ENCODE data around the gene SLC38A9. TPM values are rescaled to one million over a fixed set of nuclear protein-coding genes. Genes with fewer than 3 reads are reported as not detected.

SLC38A9 gene
- total RNA-seq, 1 donor from 2014 or later: 49.9 TPM

DNA sequence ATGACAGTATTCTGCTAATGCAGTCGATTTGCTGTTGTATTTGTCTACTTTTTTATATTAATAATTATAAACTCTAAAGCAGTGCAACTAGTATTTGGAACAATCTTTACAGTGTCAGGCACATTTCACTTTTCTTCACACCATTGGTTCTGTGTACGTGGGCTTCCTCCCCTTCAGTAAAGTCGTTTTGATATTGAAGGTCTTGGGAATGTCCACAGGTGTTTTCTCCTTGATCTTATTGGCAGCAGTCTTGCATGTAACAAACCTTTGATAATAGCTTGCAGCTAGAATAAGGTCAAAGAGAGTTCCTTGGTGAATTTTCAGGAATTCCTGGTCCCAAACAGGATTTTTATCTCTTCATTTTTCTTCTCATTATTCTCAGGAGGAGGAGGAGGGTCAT, 37.9 kb upstream of the SLC38A9 start:
- no peaks in the 10 kb centered on the region for H3K9me3 Mint-ChIP-seq (ENCODE audit: low read depth)
- DNase-seq (ENCODE audit: low spot score, unreplicated experiment): no peak
- TF ChIP-seq, protein P1, sequence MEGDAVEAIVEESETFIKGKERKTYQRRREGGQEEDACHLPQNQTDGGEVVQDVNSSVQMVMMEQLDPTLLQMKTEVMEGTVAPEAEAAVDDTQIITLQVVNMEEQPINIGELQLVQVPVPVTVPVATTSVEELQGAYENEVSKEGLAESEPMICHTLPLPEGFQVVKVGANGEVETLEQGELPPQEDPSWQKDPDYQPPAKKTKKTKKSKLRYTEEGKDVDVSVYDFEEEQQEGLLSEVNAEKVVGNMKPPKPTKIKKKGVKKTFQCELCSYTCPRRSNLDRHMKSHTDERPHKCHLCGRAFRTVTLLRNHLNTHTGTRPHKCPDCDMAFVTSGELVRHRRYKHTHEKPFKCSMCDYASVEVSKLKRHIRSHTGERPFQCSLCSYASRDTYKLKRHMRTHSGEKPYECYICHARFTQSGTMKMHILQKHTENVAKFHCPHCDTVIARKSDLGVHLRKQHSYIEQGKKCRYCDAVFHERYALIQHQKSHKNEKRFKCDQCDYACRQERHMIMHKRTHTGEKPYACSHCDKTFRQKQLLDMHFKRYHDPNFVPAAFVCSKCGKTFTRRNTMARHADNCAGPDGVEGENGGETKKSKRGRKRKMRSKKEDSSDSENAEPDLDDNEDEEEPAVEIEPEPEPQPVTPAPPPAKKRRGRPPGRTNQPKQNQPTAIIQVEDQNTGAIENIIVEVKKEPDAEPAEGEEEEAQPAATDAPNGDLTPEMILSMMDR (IDR thresholded peaks at IDR 0.05; ENCODE audit: unreplicated experiment): no peak
- peaks cover 12% of the 10 kb centered on the region for H3K4me1 Mint-ChIP-seq (ENCODE audit: low read depth)
- H3K27ac Mint-ChIP-seq: no peak overlapping the region
- H3K36me3 Mint-ChIP-seq (ENCODE audit: insufficient read depth): no peaks in the 10 kb centered on the region
- H3K4me3 Mint-ChIP-seq (ENCODE audit: low read depth): no peak overlapping the region
- H3K27me3 Mint-ChIP-seq: no peaks in the 10 kb centered on the region

DNA sequence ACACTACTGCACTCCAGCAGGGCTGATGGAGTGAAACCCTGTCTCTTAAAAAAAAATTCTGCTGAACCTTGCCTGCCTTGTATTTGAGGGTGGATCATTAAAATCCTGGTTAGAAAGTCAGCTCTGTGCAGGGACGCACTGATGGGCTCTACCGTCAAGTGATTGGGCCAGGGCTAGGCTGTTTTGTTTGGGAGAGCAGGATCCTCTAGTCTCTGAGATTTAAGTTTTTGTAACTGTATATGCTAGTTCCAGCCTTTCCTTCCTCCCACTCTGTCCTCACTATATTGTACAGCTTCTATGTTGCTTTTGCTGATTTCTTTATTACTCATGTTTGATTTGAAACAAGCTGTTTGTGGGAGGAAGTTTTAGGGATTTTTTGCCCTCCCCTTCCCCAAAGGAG, 37.3 kb upstream of the SLC38A9 start:
- Mint-ChIP-seq H3K4me1 (ENCODE audit: low read depth) (peaks cover 12% of the 10 kb centered on the region), H3K27ac (no peak overlapping the region), H3K9me3 (ENCODE audit: low read depth) (no peaks in the 10 kb centered on the region), H3K4me3 (ENCODE audit: low read depth) (no peak overlapping the region), H3K27me3 (no peaks in the 10 kb centered on the region), H3K36me3 (ENCODE audit: insufficient read depth) (no peaks in the 10 kb centered on the region)
- DNase-seq (ENCODE audit: low spot score, unreplicated experiment): no peak
- TF ChIP-seq, protein P1 (IDR thresholded peaks at IDR 0.05; ENCODE audit: unreplicated experiment): no peak

DNA sequence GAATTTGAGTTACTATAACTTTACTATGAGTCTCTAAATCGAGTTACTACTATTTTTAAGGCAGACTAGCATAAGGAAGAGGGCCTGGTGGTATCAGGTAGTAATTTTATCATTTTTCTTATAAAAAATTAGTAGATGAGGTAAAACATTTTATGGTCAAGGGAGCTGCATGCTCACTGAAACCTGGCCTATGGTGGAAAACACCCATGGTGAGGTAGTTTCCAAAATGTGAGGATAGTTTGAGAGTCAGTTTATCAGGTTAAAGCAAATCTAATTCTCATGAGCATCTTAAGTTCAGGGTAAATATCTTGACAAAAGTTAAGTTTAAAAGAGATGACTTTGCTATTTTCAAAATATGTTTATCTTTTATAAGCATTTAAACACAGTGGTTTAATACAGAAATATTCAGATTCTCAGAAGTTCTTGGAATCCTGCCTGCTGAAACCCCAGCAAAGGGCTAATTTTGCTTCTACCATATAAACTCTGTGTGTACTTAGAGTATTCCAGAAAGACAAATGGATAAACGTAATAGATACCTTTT, 35.7 kb upstream of the SLC38A9 start:
- H3K4me3 Mint-ChIP-seq (ENCODE audit: low read depth): no peak overlapping the region
- no peak for DNase-seq (ENCODE audit: low spot score, unreplicated experiment)
- H3K9me3 Mint-ChIP-seq (ENCODE audit: low read depth): no peaks in the 10 kb centered on the region
- TF ChIP-seq, protein P1 (IDR thresholded peaks at IDR 0.05; ENCODE audit: unreplicated experiment): no peak
- H3K36me3 Mint-ChIP-seq (ENCODE audit: insufficient read depth): no peaks in the 10 kb centered on the region
- no peak overlapping the region for H3K27ac Mint-ChIP-seq
- peaks cover 12% of the 10 kb centered on the region for H3K4me1 Mint-ChIP-seq (ENCODE audit: low read depth)
- H3K27me3 Mint-ChIP-seq: no peaks in the 10 kb centered on the region

DNA sequence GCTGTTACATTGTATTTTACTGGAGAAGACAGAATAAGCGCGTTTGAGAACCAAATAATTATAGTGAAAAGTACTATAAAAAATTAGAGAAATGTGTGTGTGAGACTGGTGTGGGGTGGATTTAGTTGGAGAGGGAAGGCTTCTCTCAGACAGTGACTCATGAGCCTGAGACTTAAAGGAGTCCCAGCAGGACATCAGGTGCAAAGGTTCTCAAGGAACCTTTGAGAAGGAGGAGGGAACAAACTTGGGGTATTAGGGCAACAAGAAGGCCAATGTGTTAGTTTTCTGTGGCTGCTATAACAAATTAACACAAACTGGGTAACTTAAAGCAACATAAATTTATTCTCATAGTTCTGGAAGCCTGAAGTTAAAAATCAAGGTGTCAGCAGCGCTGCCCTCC, 30.7 kb upstream of the SLC38A9 start:
- Mint-ChIP-seq H3K27me3 (no peaks in the 10 kb centered on the region), H3K4me1 (ENCODE audit: low read depth) (no peaks in the 10 kb centered on the region), H3K27ac (no peak overlapping the region), H3K36me3 (ENCODE audit: insufficient read depth) (no peaks in the 10 kb centered on the region), H3K4me3 (ENCODE audit: low read depth) (no peak overlapping the region), H3K9me3 (ENCODE audit: low read depth) (no peaks in the 10 kb centered on the region)
- TF ChIP-seq, protein P1 (IDR thresholded peaks at IDR 0.05; ENCODE audit: unreplicated experiment): no peak
- no peak for DNase-seq (ENCODE audit: low spot score, unreplicated experiment)

DNA sequence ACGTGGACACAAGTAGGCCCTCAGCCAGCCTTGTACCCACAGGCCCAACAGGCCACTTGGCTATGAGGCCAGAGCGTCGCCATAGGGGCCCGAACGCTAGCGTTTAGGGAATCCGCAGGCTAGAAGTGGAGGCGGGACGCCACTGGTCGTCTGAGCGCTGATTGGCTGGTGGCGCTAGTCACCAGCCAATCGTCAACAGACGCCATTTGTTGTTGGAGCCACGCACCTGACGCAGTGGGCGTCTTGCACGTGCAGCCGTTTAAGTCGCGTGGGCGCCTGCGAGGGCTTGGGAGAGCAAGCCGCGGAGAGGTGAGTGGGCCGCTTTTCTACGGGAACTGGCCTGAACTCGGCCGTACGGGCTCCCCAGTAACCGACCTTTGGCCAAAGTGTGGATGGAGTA, 25.7 kb upstream of the SLC38A9 start, which contains the start of gene DDX4:
TSS of gene DDX4 (plus strand) at position 269 of the 400 bp plus-strand sequence. CDS start 903 bp downstream, outside the sequence.
- no peak within 1 kb of the TSS for H3K27ac Mint-ChIP-seq

More for the DNA sequence above, 25.7 kb upstream of the SLC38A9 start, which contains the start of gene DDX4:
- no peaks in the 10 kb centered on the region for H3K9me3 Mint-ChIP-seq (ENCODE audit: low read depth)
- H3K27me3 Mint-ChIP-seq: no peaks in the 10 kb centered on the region
- H3K4me1 Mint-ChIP-seq (ENCODE audit: low read depth): no peaks in the 10 kb centered on the region
- H3K4me3 Mint-ChIP-seq (ENCODE audit: low read depth): no peak within 1 kb of the TSS
- DNase-seq (ENCODE audit: low spot score, unreplicated experiment): no peak
- TF ChIP-seq, protein P1 (IDR thresholded peaks at IDR 0.05; ENCODE audit: unreplicated experiment): no peak
- no peaks in the 10 kb centered on the region for H3K36me3 Mint-ChIP-seq (ENCODE audit: insufficient read depth)
